Daoy (cell line): ENCODE measurements around the gene SLC16A12. TPM values are rescaled to one million over a fixed set of nuclear protein-coding genes. Genes with fewer than 3 reads are reported as not detected.
"Not testable (repeated sequence)": the region's sequence is repeated elsewhere in the genome, so short reads cannot be mapped to it uniquely, and the experiment has no call there.

Experiments
- DNase-seq: peaks from one replicate; pipeline ENCODE4 v3.0.0-alpha.2; 2015; ENCODE audit warnings: low read depth
- total RNA-seq: library from RNA; depleted of rRNA; stranded (reverse); fragments of >200 nt; shearing (Covaris generic); gene quantifications from 2 replicates; pipeline ENCODE4 v1.2.3, GENCODE V29; 2014

Gene SLC16A12
- total RNA-seq, 1 experiment from 2014 or later: 0.06 TPM

- no peak for DNase-seq
Measured at GRCh38 chr10:89471110-89471809, 64.1 kb downstream of the SLC16A12 start.

GRCh38 chr10:89470628-89471027 is 64.8 kb downstream of the SLC16A12 start:
- DNase-seq: no peak

- DNase-seq: no peak
Measured at GRCh38 chr10:89469517-89469916, 65.9 kb downstream of the SLC16A12 start.

GRCh38 chr10:89468191-89468965 is 67.0 kb downstream of the SLC16A12 start:
- no peak for DNase-seq

GRCh38 chr10:89466599-89467035 is 68.8 kb downstream of the SLC16A12 start:
- DNase-seq: peak; percentile 48

- no peak for DNase-seq
Measured at GRCh38 chr10:89465196-89465595, 70.2 kb downstream of the SLC16A12 start.

GRCh38 chr10:89463846-89464537 is 71.4 kb downstream of the SLC16A12 start:
- no peak for DNase-seq

GRCh38 chr10:89458784-89459183 is 76.6 kb downstream of the SLC16A12 start:
- DNase-seq: no peak

GRCh38 chr10:89458291-89458690 is 77.1 kb downstream of the SLC16A12 start:
- peak; percentile 57 for DNase-seq

GRCh38 chr10:89454561-89455347 is 80.6 kb downstream of the SLC16A12 start:
- no peak for DNase-seq

GRCh38 chr10:89452193-89452592 is 83.2 kb downstream of the SLC16A12 start:
- no peak for DNase-seq

- no peak for DNase-seq
Measured at GRCh38 chr10:89450901-89451300, 84.5 kb downstream of the SLC16A12 start.

GRCh38 chr10:89444819-89445218 is 90.6 kb downstream of the SLC16A12 start:
- not testable (repeated sequence) for DNase-seq

- DNase-seq: no peak
Measured at GRCh38 chr10:89442289-89442688, 93.1 kb downstream of the SLC16A12 start.

GRCh38 chr10:89440226-89441009 is 95.0 kb downstream of the SLC16A12 start:
- DNase-seq: no peak

- no peak for DNase-seq
Measured at GRCh38 chr10:89438525-89438924, 96.9 kb downstream of the SLC16A12 start.

- peak; percentile 35 for DNase-seq
Measured at GRCh38 chr10:89431977-89432376, 103.4 kb downstream of the SLC16A12 start.

- DNase-seq: no peak
Measured at GRCh38 chr10:89428877-89429276, 106.5 kb downstream of the SLC16A12 start.

GRCh38 chr10:89427629-89428028 is 107.8 kb downstream of the SLC16A12 start:
- peak; percentile 34 for DNase-seq

GRCh38 chr10:89426230-89426868 is 109.0 kb downstream of the SLC16A12 start:
- peak; percentile 38 for DNase-seq
